ENCODE measurements around the gene STC2.

Gene STC2

DNA sequence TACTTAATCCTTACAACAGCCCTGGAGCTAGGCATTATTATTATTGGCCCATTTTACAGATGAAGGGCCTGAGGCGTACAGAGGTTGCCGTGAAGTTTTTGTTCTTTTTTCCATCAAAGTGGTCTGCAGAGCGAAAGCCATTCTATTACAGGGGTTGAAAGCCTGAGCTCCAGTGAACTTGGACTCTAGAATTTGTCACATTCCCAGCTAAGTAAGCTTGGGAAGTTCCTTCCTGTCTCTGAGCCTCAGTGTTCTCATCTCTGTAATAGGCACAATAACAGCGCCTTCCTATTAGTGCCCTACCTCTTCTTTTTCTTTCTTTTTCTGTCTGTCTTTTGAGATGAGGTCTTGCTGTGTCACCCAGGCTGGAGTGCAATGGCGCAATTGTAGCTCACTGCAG lies 49.0 kb downstream of the STC2 start:
- Histone ChIP-seq H3K4me3 (ENCODE audit: low read depth in 1 of 2, low read length in 1 of 2) (no peak overlapping the region), H3K4me1 (ENCODE audit: control insufficient read depth in 1 of 2, insufficient read depth in 1 of 2, low read depth in 1 of 2, low read length in 1 of 2) (no peaks in the 10 kb centered on the region), H3K36me3 (no peaks in the 10 kb centered on the region), H3K27me3 (peaks cover 82% of the 10 kb centered on the region), H3K9me3 (no peaks in the 10 kb centered on the region), H3K27ac (no peak overlapping the region)
- TF ChIP-seq, protein P1, sequence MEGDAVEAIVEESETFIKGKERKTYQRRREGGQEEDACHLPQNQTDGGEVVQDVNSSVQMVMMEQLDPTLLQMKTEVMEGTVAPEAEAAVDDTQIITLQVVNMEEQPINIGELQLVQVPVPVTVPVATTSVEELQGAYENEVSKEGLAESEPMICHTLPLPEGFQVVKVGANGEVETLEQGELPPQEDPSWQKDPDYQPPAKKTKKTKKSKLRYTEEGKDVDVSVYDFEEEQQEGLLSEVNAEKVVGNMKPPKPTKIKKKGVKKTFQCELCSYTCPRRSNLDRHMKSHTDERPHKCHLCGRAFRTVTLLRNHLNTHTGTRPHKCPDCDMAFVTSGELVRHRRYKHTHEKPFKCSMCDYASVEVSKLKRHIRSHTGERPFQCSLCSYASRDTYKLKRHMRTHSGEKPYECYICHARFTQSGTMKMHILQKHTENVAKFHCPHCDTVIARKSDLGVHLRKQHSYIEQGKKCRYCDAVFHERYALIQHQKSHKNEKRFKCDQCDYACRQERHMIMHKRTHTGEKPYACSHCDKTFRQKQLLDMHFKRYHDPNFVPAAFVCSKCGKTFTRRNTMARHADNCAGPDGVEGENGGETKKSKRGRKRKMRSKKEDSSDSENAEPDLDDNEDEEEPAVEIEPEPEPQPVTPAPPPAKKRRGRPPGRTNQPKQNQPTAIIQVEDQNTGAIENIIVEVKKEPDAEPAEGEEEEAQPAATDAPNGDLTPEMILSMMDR (IDR thresholded peaks at IDR 0.05) = no peak

GRCh38 chr5:173278641-173279040 lies 49.6 kb downstream of the STC2 start:
- Histone ChIP-seq H3K9me3 (no peaks in the 10 kb centered on the region), H3K36me3 (no peaks in the 10 kb centered on the region), H3K4me3 (ENCODE audit: low read depth in 1 of 2, low read length in 1 of 2) (no peak overlapping the region), H3K4me1 (ENCODE audit: control insufficient read depth in 1 of 2, insufficient read depth in 1 of 2, low read depth in 1 of 2, low read length in 1 of 2) (no peaks in the 10 kb centered on the region), H3K27me3 (peaks cover 82% of the 10 kb centered on the region), H3K27ac (no peak overlapping the region)
- TF ChIP-seq, protein P1 (IDR thresholded peaks at IDR 0.05) = no peak

- TF ChIP-seq, protein P1 (IDR thresholded peaks at IDR 0.05) = no peak
- Histone ChIP-seq H3K27ac (no peak overlapping the region), H3K36me3 (no peaks in the 10 kb centered on the region), H3K4me3 (ENCODE audit: low read depth in 1 of 2, low read length in 1 of 2) (no peak overlapping the region), H3K4me1 (ENCODE audit: control insufficient read depth in 1 of 2, insufficient read depth in 1 of 2, low read depth in 1 of 2, low read length in 1 of 2) (no peaks in the 10 kb centered on the region), H3K9me3 (no peaks in the 10 kb centered on the region), H3K27me3 (peaks cover 80% of the 10 kb centered on the region)
These were observed 50.0 kb downstream of the STC2 start for GRCh38 chr5:173278172-173278571.

GRCh38 chr5:173274771-173275170 lies 53.4 kb downstream of the STC2 start:
- Histone ChIP-seq H3K27ac (no peak overlapping the region), H3K27me3 (peaks cover 46% of the 10 kb centered on the region), H3K9me3 (no peaks in the 10 kb centered on the region), H3K36me3 (no peaks in the 10 kb centered on the region), H3K4me1 (ENCODE audit: control insufficient read depth in 1 of 2, insufficient read depth in 1 of 2, low read depth in 1 of 2, low read length in 1 of 2) (no peaks in the 10 kb centered on the region), H3K4me3 (ENCODE audit: low read depth in 1 of 2, low read length in 1 of 2) (no peak overlapping the region)
- TF ChIP-seq, protein P1 (IDR thresholded peaks at IDR 0.05) = no peak

DNA sequence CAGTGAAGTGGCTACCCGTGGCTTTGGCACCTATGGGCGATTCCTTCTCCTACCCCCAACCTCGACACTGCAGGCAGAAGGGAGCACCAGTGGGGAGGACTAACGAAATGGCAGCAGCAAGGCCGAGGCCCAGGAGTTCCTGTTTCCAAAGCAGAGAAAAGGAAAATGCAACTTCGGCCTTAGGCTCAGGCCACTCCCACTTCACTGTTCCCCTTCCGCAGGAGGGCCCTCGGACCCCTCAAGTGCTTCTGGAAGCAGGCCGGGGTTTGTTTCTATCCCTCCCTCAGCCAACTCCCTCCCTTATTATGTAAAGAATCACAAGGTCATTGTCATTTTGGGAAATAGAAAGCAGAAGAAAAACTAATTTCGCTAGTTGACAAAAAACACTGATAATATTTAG lies 56.8 kb downstream of the STC2 start:
- Histone ChIP-seq H3K4me1 (ENCODE audit: control insufficient read depth in 1 of 2, insufficient read depth in 1 of 2, low read depth in 1 of 2, low read length in 1 of 2) (no peaks in the 10 kb centered on the region), H3K36me3 (no peaks in the 10 kb centered on the region), H3K27me3 (peaks cover 39% of the 10 kb centered on the region), H3K4me3 (ENCODE audit: low read depth in 1 of 2, low read length in 1 of 2) (no peak overlapping the region), H3K27ac (no peak overlapping the region), H3K9me3 (no peaks in the 10 kb centered on the region)
- TF ChIP-seq, protein P1 (IDR thresholded peaks at IDR 0.05) = no peak
